Progenitor cell of endocrine pancreas (in vitro differentiated cells): ENCODE data around the gene RFC2. TPM values are rescaled to one million over a fixed set of nuclear protein-coding genes. Genes with fewer than 3 reads are reported as not detected.
A peak's percentile ranks its signal among the peaks of the same experiment; 100 is the strongest.

ENCODE experiments used
- DNase-seq: peaks from one replicate; pipeline ENCODE4 v3.0.0; 2021; ENCODE audit warnings: low spot score; ENCODE audit not compliant: unreplicated experiment
- H3K27ac Mint-ChIP-seq: 2 replicates; pipeline ENCODE4 v1.8.0; 2021; ENCODE audit warnings: mild to moderate bottlenecking, moderate library complexity, mixed read lengths
- H3K27me3 Mint-ChIP-seq: 2 replicates; pipeline ENCODE4 v1.8.0; 2021; ENCODE audit warnings: mixed read lengths
- H3K36me3 Mint-ChIP-seq: 2 replicates; pipeline ENCODE4 v1.8.0; 2022; ENCODE audit warnings: mixed read lengths; ENCODE audit not compliant: insufficient read depth
- H3K4me1 Mint-ChIP-seq: 2 replicates; pipeline ENCODE4 v1.8.0; 2021; ENCODE audit warnings: low read depth, mixed read lengths
- H3K4me3 Mint-ChIP-seq: 2 replicates; pipeline ENCODE4 v1.8.0; 2021; ENCODE audit warnings: low read depth, mild to moderate bottlenecking, moderate library complexity, mixed read lengths
- H3K9me3 Mint-ChIP-seq: 2 replicates; pipeline ENCODE4 v1.8.0; 2021; ENCODE audit warnings: low read depth, mixed read lengths
- total RNA-seq: library from RNA; stranded (reverse); gene quantifications from 2 replicates; pipeline ENCODE4 v1.2.1, GENCODE V29; 2021
- TF ChIP-seq, protein P1 (sequence below): fragments of 200-600 bp; sonication (generic); IDR thresholded peaks from one replicate; pipeline ENCODE4 v1.5.0; 2021; ENCODE audit warnings: antibody characterized with exemption, mild to moderate bottlenecking; ENCODE audit not compliant: unreplicated experiment

RFC2 gene
- total RNA-seq, 1 donor from 2014 or later, result 42.1 TPM

GRCh38 chr7:74294191-74294998 lies 40.2 kb upstream of the RFC2 start:
- H3K9me3 Mint-ChIP-seq, result no peaks in the 10 kb centered on the region
- peak overlapping the region; percentile 61 for H3K27ac Mint-ChIP-seq
- no peaks in the 10 kb centered on the region for H3K27me3 Mint-ChIP-seq
- no peak overlapping the region for H3K4me3 Mint-ChIP-seq
- H3K36me3 Mint-ChIP-seq, result peaks cover 3% of the 10 kb centered on the region
- no peak for DNase-seq
- TF ChIP-seq, protein P1, sequence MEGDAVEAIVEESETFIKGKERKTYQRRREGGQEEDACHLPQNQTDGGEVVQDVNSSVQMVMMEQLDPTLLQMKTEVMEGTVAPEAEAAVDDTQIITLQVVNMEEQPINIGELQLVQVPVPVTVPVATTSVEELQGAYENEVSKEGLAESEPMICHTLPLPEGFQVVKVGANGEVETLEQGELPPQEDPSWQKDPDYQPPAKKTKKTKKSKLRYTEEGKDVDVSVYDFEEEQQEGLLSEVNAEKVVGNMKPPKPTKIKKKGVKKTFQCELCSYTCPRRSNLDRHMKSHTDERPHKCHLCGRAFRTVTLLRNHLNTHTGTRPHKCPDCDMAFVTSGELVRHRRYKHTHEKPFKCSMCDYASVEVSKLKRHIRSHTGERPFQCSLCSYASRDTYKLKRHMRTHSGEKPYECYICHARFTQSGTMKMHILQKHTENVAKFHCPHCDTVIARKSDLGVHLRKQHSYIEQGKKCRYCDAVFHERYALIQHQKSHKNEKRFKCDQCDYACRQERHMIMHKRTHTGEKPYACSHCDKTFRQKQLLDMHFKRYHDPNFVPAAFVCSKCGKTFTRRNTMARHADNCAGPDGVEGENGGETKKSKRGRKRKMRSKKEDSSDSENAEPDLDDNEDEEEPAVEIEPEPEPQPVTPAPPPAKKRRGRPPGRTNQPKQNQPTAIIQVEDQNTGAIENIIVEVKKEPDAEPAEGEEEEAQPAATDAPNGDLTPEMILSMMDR, result no peak
- peaks cover 35% of the 10 kb centered on the region for H3K4me1 Mint-ChIP-seq

DNA sequence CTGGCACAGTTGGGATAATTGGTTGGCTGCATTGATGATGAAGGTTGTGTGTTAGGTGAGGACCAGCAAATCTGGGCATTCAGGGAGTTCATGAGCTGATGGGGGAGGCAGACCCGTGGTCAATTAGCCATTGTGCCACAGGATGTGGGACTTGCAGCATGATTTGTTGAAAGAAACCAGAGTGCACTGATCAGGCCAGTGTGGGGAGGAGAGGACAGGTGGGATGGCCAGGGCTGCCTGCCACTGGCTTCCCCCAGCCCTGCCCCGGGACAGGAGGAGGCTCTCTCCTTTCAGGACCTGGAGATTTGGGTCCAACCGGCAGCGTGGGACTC lies 39.3 kb upstream of the RFC2 start:
- H3K4me3 Mint-ChIP-seq, result peak overlapping the region; percentile 5
- H3K36me3 Mint-ChIP-seq, result peaks cover 3% of the 10 kb centered on the region
- no peak for DNase-seq
- H3K4me1 Mint-ChIP-seq, result peaks cover 38% of the 10 kb centered on the region
- TF ChIP-seq, protein P1, result no peak
- H3K27ac Mint-ChIP-seq, result no peak overlapping the region
- H3K9me3 Mint-ChIP-seq, result no peaks in the 10 kb centered on the region
- H3K27me3 Mint-ChIP-seq, result peaks cover 4% of the 10 kb centered on the region

- peaks cover 3% of the 10 kb centered on the region for H3K36me3 Mint-ChIP-seq
- peak overlapping the region; percentile 91 for H3K27ac Mint-ChIP-seq
- no peaks in the 10 kb centered on the region for H3K9me3 Mint-ChIP-seq
- H3K4me3 Mint-ChIP-seq, result peak overlapping the region; percentile 60
- TF ChIP-seq, protein P1, result no peak
- DNase-seq, result no peak
- peaks cover 8% of the 10 kb centered on the region for H3K27me3 Mint-ChIP-seq
- peaks cover 42% of the 10 kb centered on the region for H3K4me1 Mint-ChIP-seq
Measured at GRCh38 chr7:74292757-74293576, 38.8 kb upstream of the RFC2 start.

- H3K4me3 Mint-ChIP-seq, result peak overlapping the region; percentile 71
- no peak for DNase-seq
- TF ChIP-seq, protein P1, result no peak
- no peaks in the 10 kb centered on the region for H3K9me3 Mint-ChIP-seq
- H3K27me3 Mint-ChIP-seq, result peaks cover 16% of the 10 kb centered on the region
- H3K4me1 Mint-ChIP-seq, result peaks cover 44% of the 10 kb centered on the region
- H3K36me3 Mint-ChIP-seq, result no peaks in the 10 kb centered on the region
- no peak overlapping the region for H3K27ac Mint-ChIP-seq
Measured at GRCh38 chr7:74291535-74291934, 37.3 kb upstream of the RFC2 start.

DNA sequence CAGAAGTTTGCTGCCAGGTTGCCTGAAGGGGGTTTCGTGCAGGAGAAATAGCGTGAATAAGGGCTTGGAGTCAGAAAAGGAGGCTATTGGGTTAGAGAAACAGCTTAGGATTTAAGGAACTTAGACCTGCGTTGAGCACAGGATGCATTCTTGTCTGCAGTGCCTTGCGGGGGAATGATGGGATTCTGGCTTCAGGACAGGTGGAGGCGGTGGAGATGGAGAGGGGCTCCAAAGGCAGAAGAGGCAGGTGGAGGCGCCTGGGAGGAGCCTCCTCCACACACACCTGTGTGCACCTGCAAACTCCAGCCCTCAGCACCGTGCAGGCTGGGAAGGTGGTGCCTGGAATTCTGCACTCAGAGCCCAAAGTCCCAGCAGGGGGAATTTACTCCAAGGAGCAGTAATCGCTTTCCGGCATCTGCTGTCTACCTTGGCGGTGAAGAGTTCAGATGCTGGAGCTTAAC lies 36.8 kb upstream of the RFC2 start:
- Mint-ChIP-seq H3K4me1 (peaks cover 44% of the 10 kb centered on the region), H3K27ac (peak overlapping the region; percentile 73), H3K36me3 (no peaks in the 10 kb centered on the region)

More for the DNA sequence above, 36.8 kb upstream of the RFC2 start:
- H3K4me3 Mint-ChIP-seq, result peak overlapping the region; percentile 71
- peaks cover 16% of the 10 kb centered on the region for H3K27me3 Mint-ChIP-seq
- no peaks in the 10 kb centered on the region for H3K9me3 Mint-ChIP-seq
- no peak for DNase-seq
- TF ChIP-seq, protein P1, result no peak
